NB4 (cell line): ENCODE measurements around the gene FANCF.

ENCODE experiments used
- DNase-seq: peaks from one replicate; pipeline ENCODE4 v3.0.0; 2010; ENCODE audit warnings: low read depth
- H3K4me3 ChIP-seq: one replicate; pipeline ENCODE4 v1.5.1; 2011; ENCODE audit warnings: mild to moderate bottlenecking, low read depth, low read length, moderate library complexity
- CTCF ChIP-seq: IDR thresholded peaks from one replicate; pipeline ENCODE4 v1.5.1; 2012; ENCODE audit warnings: low read depth, low read length
- MAX ChIP-seq: IDR thresholded peaks from 2 replicates; pipeline ENCODE4 v1.6.1; 2011; ENCODE audit warnings: low read depth, low read length
- MYC ChIP-seq: IDR thresholded peaks from 2 replicates; pipeline ENCODE4 v1.6.1; 2011; ENCODE audit warnings: low read depth, low read length
- POLR2A ChIP-seq: IDR thresholded peaks from 2 replicates; pipeline ENCODE4 v1.6.1; 2011; ENCODE audit warnings: mild to moderate bottlenecking; ENCODE audit not compliant: insufficient read length; ENCODE audit errors: extremely low read depth

Gene FANCF

GRCh38 chr11:22633354-22633902 is 7.8 kb upstream of the FANCF start:
- no peak overlapping the region for H3K4me3 ChIP-seq
- DNase-seq, result no peak
- TF ChIP-seq CTCF (no peak), MYC (no peak), MAX (no peak), POLR2A (no peak)

GRCh38 chr11:22627421-22627820 is 1.8 kb upstream of the FANCF start:
- no peak overlapping the region for H3K4me3 ChIP-seq

GRCh38 chr11:22626573-22627239 is 1.1 kb upstream of the FANCF start:
- H3K4me3 ChIP-seq, result no peak overlapping the region
- DNase-seq, result no peak
- TF ChIP-seq MAX, result no peak
- no peak for TF ChIP-seq MYC
- no peak for TF ChIP-seq POLR2A
- no peak for TF ChIP-seq CTCF

More at GRCh38 chr11:22627421-22627820, 1.8 kb upstream of the FANCF start:
- no peak for DNase-seq
- TF ChIP-seq POLR2A (no peak), CTCF (no peak), MYC (no peak), MAX (no peak)

- peak overlapping the region; percentile 69 for H3K4me3 ChIP-seq
- peak; percentile 35 for TF ChIP-seq CTCF
- TF ChIP-seq MAX, result no peak
- peak; percentile 73 for DNase-seq
These were observed 728 bp downstream of the FANCF start for GRCh38 chr11:22624742-22625447.

GRCh38 chr11:22617868-22618267 is 7.8 kb downstream of the FANCF start:
- no peak overlapping the region for H3K4me3 ChIP-seq
- no peak for DNase-seq
- TF ChIP-seq MYC, result no peak
- TF ChIP-seq MAX, result no peak
- TF ChIP-seq POLR2A, result no peak
- no peak for TF ChIP-seq CTCF
